Breast epithelium (tissue), 3 donors: ENCODE results near the gene MAEL.

Source experiments
- CTCF ChIP-seq, 3 donors: fragments of 450-650 bp; IDR thresholded peaks; one replicate each; pipeline ENCODE4 v1.5.1; 2016 to 2017; ENCODE audit warnings: antibody characterized with exemption in 3 of 3, mild to moderate bottlenecking in 3 of 3, moderate library complexity in 3 of 3
- POLR2A ChIP-seq: fragments of 450-650 bp; IDR thresholded peaks from one replicate; pipeline ENCODE4 v1.6.1; 2016; ENCODE audit warnings: antibody characterized with exemption, mild to moderate bottlenecking, moderate library complexity
- POLR2AphosphoS5 ChIP-seq, 3 donors: sonication (generic); formaldehyde crosslinking; IDR thresholded peaks; one replicate each; pipeline ENCODE4 v1.6.1; 2017; ENCODE audit warnings: antibody characterized with exemption in 3 of 3

- TF ChIP-seq CTCF (IDR thresholded peaks at IDR 0.05), result no peak
- TF ChIP-seq POLR2A, result no peak
- TF ChIP-seq POLR2AphosphoS5 (IDR thresholded peaks at IDR 0.05), result no peak
Observed at GRCh38 chr1:166960858-166961474, 28.1 kb upstream of the MAEL start.
